ENCODE measurements around the gene ACTR6. TPM values are rescaled to one million over a fixed set of nuclear protein-coding genes. Genes with fewer than 3 reads are reported as not detected.

Gene ACTR6
- total RNA-seq, 1 donor: 19.2 TPM

GRCh38 chr12:100213016-100213891 lies 12.6 kb downstream of the ACTR6 start:
- no peak for DNase-seq (ENCODE audit: insufficient read length, low spot score, missing footprints)
- Histone ChIP-seq H2AFZ (ENCODE audit: low read length) (no peak overlapping the region), H3K4me2 (ENCODE audit: insufficient read depth, low read length) (no peak overlapping the region), H3K4me3 (ENCODE audit: insufficient read depth, low read length) (no peak overlapping the region), H3K9me3 (ENCODE audit: low read depth, low read length) (no peaks in the 10 kb centered on the region), H3K4me1 (ENCODE audit: insufficient read depth, low read length) (no peaks in the 10 kb centered on the region), H3K27me3 (ENCODE audit: insufficient read depth, low read length) (no peaks in the 10 kb centered on the region), H3K79me2 (ENCODE audit: insufficient read depth, low read length) (no peaks in the 10 kb centered on the region), H3K27ac (ENCODE audit: low read depth, low read length) (no peak overlapping the region), H3K36me3 (ENCODE audit: insufficient read depth, low read length) (peaks cover 30% of the 10 kb centered on the region), H4K20me1 (ENCODE audit: insufficient read depth, low read length) (no peaks in the 10 kb centered on the region)
- TF ChIP-seq CTCF (IDR thresholded peaks at IDR 0.05; ENCODE audit: extremely low read depth, low read depth, low read length): no peak

- peaks cover 23% of the 10 kb centered on the region for H3K36me3 ChIP-seq (ENCODE audit: insufficient read depth, low read length)
- no peaks in the 10 kb centered on the region for H4K20me1 ChIP-seq (ENCODE audit: insufficient read depth, low read length)
- no peak for TF ChIP-seq CTCF (IDR thresholded peaks at IDR 0.05; ENCODE audit: extremely low read depth, low read depth, low read length)
- no peaks in the 10 kb centered on the region for H3K9me3 ChIP-seq (ENCODE audit: low read depth, low read length)
- no peak overlapping the region for H3K4me2 ChIP-seq (ENCODE audit: insufficient read depth, low read length)
- H3K4me3 ChIP-seq (ENCODE audit: insufficient read depth, low read length): no peak overlapping the region
- H3K27me3 ChIP-seq (ENCODE audit: insufficient read depth, low read length): no peaks in the 10 kb centered on the region
- DNase-seq (ENCODE audit: insufficient read length, low spot score, missing footprints): no peak
- H2AFZ ChIP-seq (ENCODE audit: low read length): no peak overlapping the region
- H3K27ac ChIP-seq (ENCODE audit: low read depth, low read length): no peak overlapping the region
- no peaks in the 10 kb centered on the region for H3K79me2 ChIP-seq (ENCODE audit: insufficient read depth, low read length)
- H3K4me1 ChIP-seq (ENCODE audit: insufficient read depth, low read length): no peaks in the 10 kb centered on the region
Measured at GRCh38 chr12:100214518-100214917, 13.9 kb downstream of the ACTR6 start.

GRCh38 chr12:100215209-100215608 lies 14.6 kb downstream of the ACTR6 start:
- Histone ChIP-seq H3K4me3 (ENCODE audit: insufficient read depth, low read length) (no peak overlapping the region), H3K36me3 (ENCODE audit: insufficient read depth, low read length) (peaks cover 20% of the 10 kb centered on the region)

More at GRCh38 chr12:100215209-100215608, 14.6 kb downstream of the ACTR6 start:
- H4K20me1 ChIP-seq (ENCODE audit: insufficient read depth, low read length): no peaks in the 10 kb centered on the region
- no peak overlapping the region for H2AFZ ChIP-seq (ENCODE audit: low read length)
- H3K9me3 ChIP-seq (ENCODE audit: low read depth, low read length): no peaks in the 10 kb centered on the region
- no peaks in the 10 kb centered on the region for H3K27me3 ChIP-seq (ENCODE audit: insufficient read depth, low read length)
- no peak for DNase-seq (ENCODE audit: insufficient read length, low spot score, missing footprints)
- H3K79me2 ChIP-seq (ENCODE audit: insufficient read depth, low read length): no peaks in the 10 kb centered on the region
- H3K4me2 ChIP-seq (ENCODE audit: insufficient read depth, low read length): no peak overlapping the region
- no peak overlapping the region for H3K27ac ChIP-seq (ENCODE audit: low read depth, low read length)
- no peaks in the 10 kb centered on the region for H3K4me1 ChIP-seq (ENCODE audit: insufficient read depth, low read length)
- no peak for TF ChIP-seq CTCF (IDR thresholded peaks at IDR 0.05; ENCODE audit: extremely low read depth, low read depth, low read length)
